AG09309 (cell line): ENCODE results near the gene SLC22A23.
A peak's percentile ranks its signal among the peaks of the same experiment; 100 is the strongest.

Experiments
- DNase-seq: peaks from one replicate; pipeline ENCODE4 v3.0.0-alpha.2; 2010; ENCODE audit warnings: low read depth
- H3K4me3 ChIP-seq: 2 replicates; pipeline ENCODE4 v1.5.1; 2011; ENCODE audit warnings: mild to moderate bottlenecking, low read depth, low read length, moderate library complexity; ENCODE audit not compliant: control insufficient read depth
- TF ChIP-seq, protein P1 (sequence below): IDR thresholded peaks from 2 replicates; pipeline ENCODE4 v1.5.1; 2011; ENCODE audit warnings: mild to moderate bottlenecking, low read depth, low read length, inconsistent platforms; ENCODE audit not compliant: insufficient read depth, control insufficient read depth; ENCODE audit errors: missing control alignments

SLC22A23 gene

DNA sequence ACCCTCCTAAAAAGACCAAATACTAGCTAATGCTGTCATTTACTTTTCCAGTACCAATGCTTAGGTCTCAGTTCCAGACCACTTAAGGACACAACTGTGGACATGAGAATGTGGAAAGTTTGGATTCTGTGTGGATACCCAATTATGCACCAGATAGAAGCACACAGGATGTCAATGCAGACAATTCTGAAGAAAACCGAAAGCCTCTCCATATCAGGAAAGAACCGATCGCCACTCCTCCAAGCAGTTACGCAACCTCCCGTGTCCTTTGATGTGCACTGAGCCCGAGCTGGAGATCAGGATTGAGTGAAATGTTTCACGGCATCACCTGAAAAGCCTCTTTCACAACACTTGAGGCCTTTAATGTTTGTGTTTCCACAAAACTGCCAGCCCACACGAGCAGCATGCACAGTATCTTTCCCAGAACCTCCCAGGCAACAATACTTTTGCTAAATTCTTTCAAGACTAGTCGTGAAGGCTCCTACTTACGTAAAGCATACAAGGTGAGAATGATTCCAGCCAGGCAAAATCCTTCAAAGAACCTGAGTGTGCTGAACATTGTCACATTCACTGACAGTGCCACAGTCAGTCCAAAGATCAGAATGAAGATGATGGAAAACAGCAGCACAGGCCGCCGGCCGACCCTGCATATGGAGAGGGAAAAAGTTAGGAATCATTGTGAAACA, 47.0 kb downstream of the SLC22A23 start:
- H3K4me3 ChIP-seq: no peak overlapping the region
- no peak for DNase-seq
- TF ChIP-seq, protein P1, sequence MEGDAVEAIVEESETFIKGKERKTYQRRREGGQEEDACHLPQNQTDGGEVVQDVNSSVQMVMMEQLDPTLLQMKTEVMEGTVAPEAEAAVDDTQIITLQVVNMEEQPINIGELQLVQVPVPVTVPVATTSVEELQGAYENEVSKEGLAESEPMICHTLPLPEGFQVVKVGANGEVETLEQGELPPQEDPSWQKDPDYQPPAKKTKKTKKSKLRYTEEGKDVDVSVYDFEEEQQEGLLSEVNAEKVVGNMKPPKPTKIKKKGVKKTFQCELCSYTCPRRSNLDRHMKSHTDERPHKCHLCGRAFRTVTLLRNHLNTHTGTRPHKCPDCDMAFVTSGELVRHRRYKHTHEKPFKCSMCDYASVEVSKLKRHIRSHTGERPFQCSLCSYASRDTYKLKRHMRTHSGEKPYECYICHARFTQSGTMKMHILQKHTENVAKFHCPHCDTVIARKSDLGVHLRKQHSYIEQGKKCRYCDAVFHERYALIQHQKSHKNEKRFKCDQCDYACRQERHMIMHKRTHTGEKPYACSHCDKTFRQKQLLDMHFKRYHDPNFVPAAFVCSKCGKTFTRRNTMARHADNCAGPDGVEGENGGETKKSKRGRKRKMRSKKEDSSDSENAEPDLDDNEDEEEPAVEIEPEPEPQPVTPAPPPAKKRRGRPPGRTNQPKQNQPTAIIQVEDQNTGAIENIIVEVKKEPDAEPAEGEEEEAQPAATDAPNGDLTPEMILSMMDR: no peak

DNA sequence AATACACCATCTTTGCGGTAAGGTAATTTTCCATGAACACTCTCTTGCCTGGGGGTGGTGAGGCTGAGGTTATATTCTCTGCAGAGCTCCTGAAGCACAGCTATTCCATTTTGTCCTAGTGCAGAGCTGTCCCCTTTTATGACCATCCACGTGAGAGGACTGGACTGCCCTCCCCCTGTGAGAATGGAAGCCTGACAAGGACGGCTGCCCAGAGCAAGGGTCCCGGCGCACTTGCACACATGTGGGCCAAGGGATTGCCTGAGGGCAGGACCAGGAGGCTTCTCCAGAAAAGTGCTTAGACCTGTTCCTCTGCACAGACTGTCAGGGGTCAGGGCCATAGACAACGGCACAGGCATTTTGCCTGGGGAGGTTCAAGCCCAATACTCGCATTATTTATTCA, 48.2 kb downstream of the SLC22A23 start:
- no peak overlapping the region for H3K4me3 ChIP-seq
- TF ChIP-seq, protein P1: no peak
- DNase-seq: no peak

DNA sequence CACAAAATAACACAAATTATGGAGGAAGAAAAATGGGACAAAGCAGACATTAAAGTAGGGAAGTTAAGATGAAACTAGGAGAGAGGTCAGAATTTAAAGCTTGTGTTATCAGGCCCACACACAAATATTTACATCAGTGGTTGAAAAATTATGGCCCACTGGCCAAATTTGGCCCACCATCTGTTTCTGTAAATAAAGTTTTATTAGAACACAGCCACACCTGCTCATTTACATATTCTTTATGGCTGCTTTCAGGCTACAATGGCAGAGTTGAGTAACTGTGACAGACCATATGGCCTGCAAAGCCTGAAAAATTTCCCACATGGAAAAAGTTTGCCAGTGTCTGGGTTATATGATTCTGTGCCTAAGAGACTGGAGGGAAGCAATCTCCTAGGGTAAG, 49.0 kb downstream of the SLC22A23 start:
- TF ChIP-seq, protein P1: no peak
- H3K4me3 ChIP-seq: no peak overlapping the region
- DNase-seq: no peak

DNA sequence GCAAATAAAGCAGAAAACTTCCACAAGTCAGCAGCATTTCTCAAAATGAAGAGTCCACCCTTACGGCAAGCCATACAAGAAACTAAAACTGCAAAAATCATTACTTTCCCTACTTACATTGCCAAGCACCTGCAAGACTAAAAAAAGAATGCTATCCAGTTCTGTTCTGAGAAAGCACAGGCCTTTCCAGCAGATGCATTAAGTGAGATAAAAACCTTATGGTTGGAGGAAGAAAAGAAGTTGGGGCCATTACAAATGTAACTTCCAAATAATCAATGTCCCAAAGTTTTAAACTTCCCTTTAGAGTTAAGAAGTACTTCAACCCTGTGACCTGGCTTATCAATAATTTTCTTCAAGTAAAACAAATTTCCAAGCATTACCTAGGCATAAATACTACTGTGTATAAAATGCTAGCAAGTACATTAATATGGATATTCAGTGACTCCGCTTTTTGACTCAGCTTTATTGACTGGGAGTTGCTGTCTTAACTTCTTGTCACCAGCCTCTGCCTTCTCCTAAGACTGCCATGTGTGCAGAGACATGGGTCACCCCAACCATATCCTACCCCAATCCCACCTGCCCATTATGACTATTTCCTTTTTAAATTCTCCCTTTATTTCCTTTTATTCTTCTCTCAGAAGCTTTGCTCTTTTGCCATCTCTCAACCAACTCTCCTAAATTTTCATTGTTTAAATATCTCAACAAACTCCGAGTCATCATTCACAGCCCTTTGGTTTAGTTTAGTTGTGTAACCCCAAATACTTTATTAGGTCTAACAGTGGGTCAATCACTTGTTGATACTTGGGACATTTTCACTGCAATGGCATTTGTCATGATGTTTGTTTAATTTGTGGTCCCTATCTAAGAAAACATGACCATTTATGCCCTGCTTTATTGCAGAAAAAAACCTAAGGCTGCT, 49.7 kb downstream of the SLC22A23 start:
- H3K4me3 ChIP-seq: no peak overlapping the region
- DNase-seq: no peak
- TF ChIP-seq, protein P1: no peak

DNA sequence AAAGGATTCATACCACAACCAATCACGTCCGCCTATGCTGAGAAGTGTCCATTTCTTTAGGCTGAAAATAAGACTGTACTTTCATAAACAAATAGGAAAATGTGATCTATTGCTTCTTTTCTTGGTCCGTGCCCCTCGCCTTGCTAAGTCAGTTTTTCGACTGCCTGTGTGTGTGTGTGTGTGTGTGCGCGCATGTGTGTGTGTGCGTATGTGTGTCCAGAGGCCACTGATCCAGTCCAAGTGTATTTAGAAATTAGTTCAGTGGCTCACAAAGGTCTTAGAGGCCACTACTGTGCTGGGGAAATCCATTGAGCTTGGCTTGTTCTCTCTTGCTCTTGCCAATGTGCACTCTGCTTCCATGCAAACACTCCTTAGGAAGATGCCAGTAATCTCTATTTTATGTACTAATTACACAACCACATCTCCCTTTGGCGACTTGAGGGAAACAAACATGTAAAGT, 50.5 kb downstream of the SLC22A23 start:
- H3K4me3 ChIP-seq: no peak overlapping the region
- DNase-seq: no peak
- TF ChIP-seq, protein P1: no peak

DNA sequence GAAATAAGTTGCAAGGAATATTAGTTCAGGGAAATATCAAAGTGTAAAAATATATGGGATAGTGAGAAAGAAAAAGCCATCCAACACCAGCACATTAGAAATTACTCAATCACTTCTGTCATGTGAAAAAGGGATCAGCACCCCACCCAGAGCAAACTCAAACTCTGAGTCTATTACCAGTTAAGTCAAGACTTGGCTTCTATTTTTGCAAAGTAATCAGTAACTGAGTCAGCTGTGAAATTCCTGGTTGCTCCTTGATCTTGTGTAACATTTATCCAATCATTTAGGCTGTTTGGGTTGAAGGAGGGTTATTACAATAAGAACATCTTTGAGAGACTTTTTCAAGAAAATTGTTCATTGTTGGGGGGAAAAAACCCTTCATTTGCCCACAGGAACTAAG, 51.2 kb downstream of the SLC22A23 start:
- TF ChIP-seq, protein P1: no peak
- no peak overlapping the region for H3K4me3 ChIP-seq
- DNase-seq: peak; percentile 57
